ENCODE results near the gene SPOCD1.

SPOCD1 gene

GRCh38 chr1:31765041-31765467, 50.8 kb downstream of the SPOCD1 start:
- FAIRE-seq: peak; percentile 14
- no peak for DNase-seq (ENCODE audit: insufficient read length)
- TF ChIP-seq TAF1 (IDR thresholded peaks at IDR 0.05; ENCODE audit: borderline replicate concordance, low read depth, low read length): no peak
- TF ChIP-seq POLR2A (IDR thresholded peaks at IDR 0.05; ENCODE audit: low read depth, low read length): no peak
- no peak for TF ChIP-seq POLR2AphosphoS5 (IDR thresholded peaks at IDR 0.05; ENCODE audit: low read depth, low read length)

- DNase-seq (ENCODE audit: insufficient read length) (no peak), FAIRE-seq (no peak)
- TF ChIP-seq POLR2A (IDR thresholded peaks at IDR 0.05; ENCODE audit: low read depth, low read length) (no peak), TAF1 (IDR thresholded peaks at IDR 0.05; ENCODE audit: borderline replicate concordance, low read depth, low read length) (no peak), POLR2AphosphoS5 (IDR thresholded peaks at IDR 0.05; ENCODE audit: low read depth, low read length) (no peak)
These were observed 51.3 kb downstream of the SPOCD1 start, which contains the start of gene ADGRB2 for GRCh38 chr1:31764312-31765040. Gene ADGRB2, minus strand, starts transcription at chr1:31764340. Its CDS starts 7,119 bp downstream, at chr1:31757221.

DNA sequence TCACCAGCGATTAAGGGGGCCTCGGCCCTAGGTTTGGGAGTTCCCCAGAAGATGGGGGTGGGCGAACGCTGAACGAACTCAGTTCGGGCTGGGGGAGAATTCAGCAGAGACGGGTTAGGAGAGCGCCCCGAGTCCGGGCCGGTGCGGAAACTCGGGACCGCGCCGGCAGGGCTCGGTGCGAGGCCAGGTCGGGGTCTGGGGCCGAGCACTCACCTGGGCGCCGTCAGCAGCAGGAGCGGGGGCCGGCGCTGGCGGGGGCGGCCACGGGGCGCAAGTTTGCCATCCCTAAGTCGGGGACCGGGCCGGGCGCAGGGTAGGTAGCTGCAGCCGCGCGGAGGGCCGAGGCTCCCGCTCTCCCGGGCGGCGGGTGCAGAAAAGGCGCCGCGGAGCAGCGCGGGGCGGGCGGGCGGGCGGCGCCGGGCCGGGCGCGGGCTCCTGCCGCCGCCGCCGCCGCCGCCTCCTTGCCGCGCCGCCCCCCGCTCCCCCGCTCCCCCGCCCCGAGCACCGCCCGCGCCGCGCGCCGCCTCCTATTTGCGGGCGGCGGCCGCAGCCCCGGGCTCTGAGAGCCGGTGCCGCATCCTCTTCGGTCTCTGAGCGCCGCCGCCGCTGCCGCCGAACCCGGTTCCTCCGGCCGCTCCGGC, 52.0 kb downstream of the SPOCD1 start:
- DNase-seq (ENCODE audit: insufficient read length): no peak
- no peak for TF ChIP-seq POLR2A (IDR thresholded peaks at IDR 0.05; ENCODE audit: low read depth, low read length)
- no peak for TF ChIP-seq TAF1 (IDR thresholded peaks at IDR 0.05; ENCODE audit: borderline replicate concordance, low read depth, low read length)
- no peak for TF ChIP-seq POLR2AphosphoS5 (IDR thresholded peaks at IDR 0.05; ENCODE audit: low read depth, low read length)
- no peak for FAIRE-seq

DNA sequence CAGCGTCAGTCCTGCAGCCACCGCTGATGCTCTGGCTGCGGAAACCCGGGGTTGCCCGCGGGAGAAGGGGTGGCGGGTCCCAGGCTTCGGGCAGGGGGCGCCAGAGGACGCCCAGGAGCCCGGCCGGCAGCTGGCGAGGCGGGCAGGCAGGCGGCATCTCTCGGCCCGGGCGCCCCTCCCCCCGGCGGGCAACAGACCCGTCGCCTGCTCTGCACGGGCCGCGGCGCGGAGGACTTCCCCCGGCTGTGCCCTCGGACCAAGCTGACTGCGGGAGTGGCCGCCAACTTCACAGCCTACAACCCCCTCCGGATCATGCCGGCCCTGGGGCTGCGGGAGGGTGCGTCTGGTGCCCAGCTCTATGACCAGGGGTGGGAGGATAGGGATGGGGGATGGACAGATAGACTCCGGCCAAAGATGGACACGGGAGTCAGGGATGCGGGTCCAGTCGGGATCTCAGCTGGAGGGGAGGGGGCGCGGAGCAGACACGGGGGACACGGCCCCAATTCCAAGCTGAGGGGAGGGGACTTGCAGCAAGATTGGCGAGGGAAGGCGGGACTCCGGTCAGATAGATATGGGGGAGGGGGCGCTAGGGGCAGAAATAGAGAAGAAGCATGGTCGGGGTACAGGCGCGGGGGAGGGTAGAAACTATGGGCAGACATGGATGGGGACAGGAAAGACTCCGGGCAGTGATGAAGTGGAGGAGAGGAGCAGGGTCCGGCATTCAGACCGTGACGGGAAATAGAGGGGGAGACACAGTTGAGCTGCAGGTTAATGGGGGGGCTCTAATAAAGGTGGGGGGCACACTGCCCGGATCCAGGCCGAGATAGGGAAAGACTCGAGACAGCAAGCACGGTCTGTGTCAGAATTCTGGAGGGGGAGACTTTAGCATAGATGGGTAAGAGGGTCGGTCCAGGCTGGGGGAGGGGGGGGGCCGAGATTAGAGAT, 52.8 kb downstream of the SPOCD1 start:
- peak; percentile 60 for FAIRE-seq
- TF ChIP-seq POLR2A (IDR thresholded peaks at IDR 0.05; ENCODE audit: low read depth, low read length) (no peak), POLR2AphosphoS5 (IDR thresholded peaks at IDR 0.05; ENCODE audit: low read depth, low read length) (no peak), TAF1 (IDR thresholded peaks at IDR 0.05; ENCODE audit: borderline replicate concordance, low read depth, low read length) (no peak)
- peak; percentile 65 for DNase-seq (ENCODE audit: insufficient read length)

DNA sequence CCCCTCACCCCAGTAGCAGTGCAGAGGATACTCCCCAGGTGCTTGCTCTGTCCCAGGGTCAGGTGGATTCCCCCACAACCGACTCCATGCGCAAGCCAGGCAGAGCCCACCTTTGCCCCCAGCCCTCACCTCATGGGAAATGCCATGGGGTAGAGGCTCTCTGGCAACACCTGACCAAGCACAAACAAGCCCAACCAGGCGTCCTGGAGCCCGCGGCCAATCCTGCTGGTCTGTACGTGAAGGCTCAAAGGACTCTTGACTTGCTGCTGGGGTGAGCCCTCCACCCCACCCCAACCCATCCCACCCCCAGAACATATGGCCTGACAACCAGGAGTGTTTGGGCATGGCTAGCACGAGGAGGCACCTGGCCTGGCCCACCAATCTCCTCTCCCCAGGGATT, 53.5 kb downstream of the SPOCD1 start:
- TF ChIP-seq TAF1 (IDR thresholded peaks at IDR 0.05; ENCODE audit: borderline replicate concordance, low read depth, low read length) (no peak), POLR2AphosphoS5 (IDR thresholded peaks at IDR 0.05; ENCODE audit: low read depth, low read length) (no peak)
- no peak for DNase-seq (ENCODE audit: insufficient read length)
- FAIRE-seq: no peak

- FAIRE-seq (no peak), DNase-seq (ENCODE audit: insufficient read length) (no peak)
- TF ChIP-seq POLR2A (IDR thresholded peaks at IDR 0.05; ENCODE audit: low read depth, low read length) (no peak), TAF1 (IDR thresholded peaks at IDR 0.05; ENCODE audit: borderline replicate concordance, low read depth, low read length) (no peak), POLR2AphosphoS5 (IDR thresholded peaks at IDR 0.05; ENCODE audit: low read depth, low read length) (no peak)
These were observed 53.9 kb downstream of the SPOCD1 start for GRCh38 chr1:31761883-31762282.

DNA sequence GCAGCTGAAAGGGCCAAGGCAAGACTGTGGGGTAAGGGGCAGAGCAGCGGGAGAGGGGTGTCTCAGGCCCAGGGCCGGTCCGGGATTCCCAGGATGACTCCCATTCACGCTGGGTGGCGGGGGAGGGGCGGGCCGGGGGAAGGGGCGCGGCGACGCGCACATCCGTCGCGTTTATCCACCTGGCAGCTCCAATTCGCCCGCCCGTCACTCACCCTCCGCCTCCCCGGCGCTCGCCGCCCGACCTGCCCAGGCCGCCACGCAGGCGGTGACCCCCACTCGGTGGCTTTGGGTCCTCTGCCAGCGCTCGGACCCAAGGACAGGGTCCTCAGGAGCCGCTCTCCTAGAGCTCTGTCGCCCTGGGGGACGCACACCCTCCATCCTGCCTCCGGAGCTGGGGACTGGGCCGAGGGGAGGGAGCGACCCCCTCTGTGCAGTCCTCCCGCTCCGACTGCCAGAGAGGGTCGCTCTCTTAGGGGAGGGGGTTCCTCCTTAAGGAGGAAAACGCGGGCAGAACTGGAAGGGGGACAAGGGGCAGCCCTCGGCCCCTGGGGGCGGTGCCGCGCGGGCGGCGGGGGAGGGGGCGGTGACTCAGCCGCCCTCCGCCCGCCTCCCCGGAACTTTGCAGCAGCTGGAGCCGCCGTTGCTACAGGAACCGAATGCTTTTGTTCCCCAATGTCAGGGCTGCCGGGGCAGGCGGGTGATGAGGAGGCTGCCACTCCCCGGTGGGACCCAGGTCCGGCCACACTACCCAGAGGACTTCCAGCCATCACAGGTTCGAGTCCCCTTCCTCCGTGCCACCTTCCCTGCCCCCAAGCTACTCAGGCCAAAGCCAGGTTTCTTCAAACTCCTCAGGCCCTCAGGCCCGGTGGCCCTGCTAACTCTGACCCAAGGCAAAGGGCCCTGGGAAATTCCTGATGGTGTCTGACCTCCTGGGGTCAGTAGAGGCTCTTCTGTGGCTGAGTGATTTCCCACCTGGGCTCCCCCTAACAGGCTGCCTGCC, 55.1 kb downstream of the SPOCD1 start:
- DNase-seq (ENCODE audit: insufficient read length) (peak; percentile 63), FAIRE-seq (peak; percentile 40)
- TF ChIP-seq POLR2A (IDR thresholded peaks at IDR 0.05; ENCODE audit: low read depth, low read length) (no peak), TAF1 (IDR thresholded peaks at IDR 0.05; ENCODE audit: borderline replicate concordance, low read depth, low read length) (no peak), POLR2AphosphoS5 (IDR thresholded peaks at IDR 0.05; ENCODE audit: low read depth, low read length) (no peak)

DNA sequence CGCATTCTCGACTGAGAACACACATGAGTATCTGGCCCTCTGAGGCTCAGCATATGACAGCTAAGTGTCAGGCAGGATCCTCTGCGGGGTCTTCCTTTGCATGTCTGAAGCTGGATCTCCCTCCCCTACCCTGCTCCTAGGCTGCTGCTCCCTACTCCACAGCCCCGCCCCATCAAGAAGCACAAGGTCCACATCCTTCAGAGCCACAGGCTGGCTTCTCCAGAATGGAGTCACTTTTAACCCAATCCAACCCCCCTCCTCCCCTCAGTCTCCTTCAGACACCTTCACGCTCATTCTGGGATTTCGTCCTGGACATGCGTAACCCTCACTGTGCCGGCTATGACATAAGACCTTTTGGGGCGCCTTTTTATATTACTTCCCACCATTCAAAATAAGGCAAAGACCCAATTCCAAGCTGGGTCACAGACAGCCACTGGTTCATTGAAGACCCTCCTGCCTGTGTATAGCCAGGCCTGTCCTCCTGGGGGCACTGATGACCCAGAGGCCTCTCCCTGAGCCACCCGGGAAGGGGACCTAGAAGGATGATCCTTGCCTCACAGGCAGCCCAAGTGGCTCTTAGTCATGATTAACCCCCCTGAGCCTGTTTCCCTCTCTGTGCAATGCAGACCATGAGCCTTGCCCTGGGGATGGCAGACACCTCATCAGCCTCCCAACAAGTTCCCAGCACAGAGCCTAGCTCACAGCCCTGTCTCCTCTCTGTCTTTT, 56.4 kb downstream of the SPOCD1 start:
- FAIRE-seq (no peak), DNase-seq (ENCODE audit: insufficient read length) (no peak)
- TF ChIP-seq POLR2AphosphoS5 (IDR thresholded peaks at IDR 0.05; ENCODE audit: low read depth, low read length): no peak
- TF ChIP-seq POLR2A (IDR thresholded peaks at IDR 0.05; ENCODE audit: low read depth, low read length): no peak
- TF ChIP-seq TAF1 (IDR thresholded peaks at IDR 0.05; ENCODE audit: borderline replicate concordance, low read depth, low read length): no peak

DNA sequence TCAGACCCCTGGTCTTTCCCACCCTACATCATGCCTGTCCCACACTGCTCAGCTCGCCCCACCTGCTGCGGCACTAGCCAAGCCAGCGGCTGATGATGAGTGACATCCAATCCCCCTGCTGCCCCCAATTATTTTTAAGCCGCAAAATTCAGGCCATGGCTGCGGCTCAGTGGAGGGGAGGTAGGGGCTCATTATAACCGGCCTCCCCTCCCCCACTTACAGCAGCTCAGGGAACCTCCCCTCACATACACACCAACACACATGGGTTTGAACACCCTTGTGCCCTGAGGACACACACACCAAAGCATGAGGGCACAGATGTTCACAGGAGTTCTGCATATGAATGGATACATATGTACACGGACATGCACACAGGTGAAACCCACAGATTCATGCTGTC, 57.0 kb downstream of the SPOCD1 start:
- no peak for FAIRE-seq
- DNase-seq (ENCODE audit: insufficient read length): no peak
- TF ChIP-seq TAF1 (IDR thresholded peaks at IDR 0.05; ENCODE audit: borderline replicate concordance, low read depth, low read length) (no peak), POLR2A (IDR thresholded peaks at IDR 0.05; ENCODE audit: low read depth, low read length) (no peak), POLR2AphosphoS5 (IDR thresholded peaks at IDR 0.05; ENCODE audit: low read depth, low read length) (no peak)

- DNase-seq (ENCODE audit: insufficient read length) (no peak), FAIRE-seq (no peak)
- TF ChIP-seq TAF1 (IDR thresholded peaks at IDR 0.05; ENCODE audit: borderline replicate concordance, low read depth, low read length) (no peak), POLR2A (IDR thresholded peaks at IDR 0.05; ENCODE audit: low read depth, low read length) (no peak), POLR2AphosphoS5 (IDR thresholded peaks at IDR 0.05; ENCODE audit: low read depth, low read length) (no peak)
These were observed 57.8 kb downstream of the SPOCD1 start for GRCh38 chr1:31757989-31758388.
